Activated CD8-positive, alpha-beta memory T cell treated with anti-CD3 and anti-CD28 coated beads, Interleukin-2, amount 10 ng/mL, durations not matched to agents 7 days and 5 days (primary cell): ENCODE results near the gene COX4I2. TPM values are rescaled to one million over a fixed set of nuclear protein-coding genes. Genes with fewer than 3 reads are reported as not detected.
A peak's percentile ranks its signal among the peaks of the same experiment; 100 is the strongest.
"Not testable (repeated sequence)": the region's sequence is repeated elsewhere in the genome, so short reads cannot be mapped to it uniquely, and the experiment has no call there.

Source experiments
- ATAC-seq: fragments of 150-1000 bp; cut with Tn5 transposase; one replicate; pipeline ENCODE4 v1.10.0; 2021; ENCODE audit warnings: moderate library complexity
- CTCF ChIA-PET: fragments of 350-600 bp; sonication (Branson Sonifier 250); formaldehyde crosslinking; loops from one replicate; lab custom pipeline; 2021; ENCODE audit warnings: antibody characterized with exemption; lab: Charles Lee
- DNase-seq: peaks from one replicate; pipeline ENCODE4 v3.0.0-alpha.2; 2020
- H3K27ac Mint-ChIP-seq: one replicate; pipeline ENCODE4 v1.8.0; 2021; ENCODE audit warnings: mild to moderate bottlenecking, mixed read lengths
- H3K27me3 Mint-ChIP-seq: one replicate; pipeline ENCODE4 v1.8.0; 2021; ENCODE audit warnings: mixed read lengths
- H3K36me3 Mint-ChIP-seq: one replicate; pipeline ENCODE4 v1.8.0; 2021; ENCODE audit warnings: mild to moderate bottlenecking, mixed read lengths
- H3K4me1 Mint-ChIP-seq: one replicate; pipeline ENCODE4 v1.8.0; 2021; ENCODE audit warnings: mixed read lengths
- H3K4me3 Mint-ChIP-seq: one replicate; pipeline ENCODE4 v1.8.0; 2021; ENCODE audit warnings: mild to moderate bottlenecking, moderate library complexity, mixed read lengths
- H3K9me3 Mint-ChIP-seq: one replicate; pipeline ENCODE4 v1.8.0; 2022; ENCODE audit warnings: low read depth, mixed read lengths
- total RNA-seq, 2 experiments: library from RNA; stranded (reverse); gene quantifications; one replicate each; pipeline ENCODE4 v1.2.3, GENCODE V29; 2021

COX4I2 gene
- total RNA-seq, 2 experiments from 2014 or later: not detected

GRCh38 chr20:31665753-31666152 is 28.0 kb downstream of the COX4I2 start:
- DNase-seq: no peak
- H3K27me3 Mint-ChIP-seq: no peaks in the 10 kb centered on the region
- H3K36me3 Mint-ChIP-seq: peaks cover 33% of the 10 kb centered on the region
- CTCF ChIA-PET: interaction anchor here (2.4 to 25.0 kb wide), 2 partner anchors 10 to 49 kb away, joined by 17 to 685 read pairs; partner anchors contain the start of gene BCL2L1
- H3K9me3 Mint-ChIP-seq: no peaks in the 10 kb centered on the region
- peaks cover 77% of the 10 kb centered on the region for H3K4me1 Mint-ChIP-seq
- no peak overlapping the region for H3K4me3 Mint-ChIP-seq
- ATAC-seq: no peak
- H3K27ac Mint-ChIP-seq: peak overlapping the region; percentile 91

- Mint-ChIP-seq H3K36me3 (peaks cover 36% of the 10 kb centered on the region), H3K27ac (peak overlapping the region; percentile 91), H3K4me1 (peaks cover 79% of the 10 kb centered on the region), H3K27me3 (no peaks in the 10 kb centered on the region), H3K9me3 (no peaks in the 10 kb centered on the region), H3K4me3 (no peak overlapping the region)
- peak; percentile 85 for ATAC-seq
- CTCF ChIA-PET: interaction anchor here (1.2 to 25.0 kb wide), 3 partner anchors 33 to 53 kb away, joined by 3 to 685 read pairs (median 3); partner anchors contain the start of gene BCL2L1
- DNase-seq: peak; percentile 83
These were observed 28.7 kb downstream of the COX4I2 start for GRCh38 chr20:31666258-31667042.

- peaks cover 39% of the 10 kb centered on the region for H3K36me3 Mint-ChIP-seq
- peak overlapping the region; percentile 91 for H3K27ac Mint-ChIP-seq
- peaks cover 78% of the 10 kb centered on the region for H3K4me1 Mint-ChIP-seq
- H3K27me3 Mint-ChIP-seq: no peaks in the 10 kb centered on the region
- no peak for ATAC-seq
- CTCF ChIA-PET: interaction anchor here (1.2 to 25.0 kb wide), 4 partner anchors 31 to 55 kb away, joined by 3 to 685 read pairs (median 3); partner anchors contain the start of gene BCL2L1
- no peak overlapping the region for H3K4me3 Mint-ChIP-seq
- no peaks in the 10 kb centered on the region for H3K9me3 Mint-ChIP-seq
- no peak for DNase-seq
These were observed 29.9 kb downstream of the COX4I2 start for GRCh38 chr20:31667315-31668285.

DNA sequence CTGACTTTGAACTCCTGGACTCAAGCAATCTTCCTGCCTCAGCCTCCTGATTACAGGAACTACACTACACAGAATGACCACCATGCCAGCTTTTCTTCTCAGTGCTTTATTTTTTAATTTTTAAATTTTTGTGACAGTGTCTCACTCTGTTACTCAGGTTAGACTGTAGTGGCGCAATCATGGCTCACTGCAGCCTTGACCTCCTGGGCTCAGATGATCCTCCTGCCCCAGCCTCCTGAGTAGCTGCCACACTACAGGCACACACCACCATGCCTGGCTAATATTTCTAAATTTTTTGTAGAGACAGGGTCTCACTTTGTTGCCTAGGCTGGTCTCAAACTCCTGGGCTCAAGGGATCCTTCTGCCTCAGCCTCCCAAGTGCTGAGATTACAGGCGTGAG is 31.2 kb downstream of the COX4I2 start:
- H3K27me3 Mint-ChIP-seq, H3K4me3 Mint-ChIP-seq, ATAC-seq, DNase-seq, H3K9me3 Mint-ChIP-seq: not testable (repeated sequence)
- Mint-ChIP-seq H3K27ac (peak overlapping the region; percentile 70), H3K4me1 (peaks cover 85% of the 10 kb centered on the region), H3K36me3 (peaks cover 42% of the 10 kb centered on the region)
- CTCF ChIA-PET: interaction anchor here (1.4 to 25.0 kb wide), 3 partner anchors 8 to 56 kb away, joined by 3 to 685 read pairs (median 3); partner anchors contain the start of gene BCL2L1

DNA sequence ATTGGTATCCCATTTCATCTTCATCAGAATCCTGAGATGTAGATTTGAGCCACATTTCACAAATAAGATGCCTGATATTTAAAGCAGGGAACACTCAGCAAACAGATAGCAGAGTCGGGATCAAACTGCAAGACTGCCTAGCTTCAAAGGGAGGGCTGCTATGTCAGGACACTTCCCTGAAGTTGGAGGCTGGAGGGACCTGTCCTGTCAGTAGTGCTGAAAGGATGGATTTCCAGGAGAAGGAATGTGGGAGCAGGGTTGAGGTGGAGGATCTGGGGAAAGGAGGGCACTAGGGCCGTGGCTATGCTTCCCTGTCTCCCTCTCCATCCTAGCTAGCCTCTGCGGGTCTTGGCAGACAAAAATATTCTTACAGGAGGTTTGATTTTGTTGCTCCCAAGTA is 32.2 kb downstream of the COX4I2 start:
- no peak overlapping the region for H3K4me3 Mint-ChIP-seq
- CTCF ChIA-PET: interaction anchor here (0.9 to 25.0 kb wide), 3 partner anchors 9 to 45 kb away, joined by 3 to 685 read pairs (median 4); partner anchors contain the start of gene BCL2L1
- H3K36me3 Mint-ChIP-seq: peaks cover 40% of the 10 kb centered on the region
- no peaks in the 10 kb centered on the region for H3K9me3 Mint-ChIP-seq
- DNase-seq: no peak
- peaks cover 89% of the 10 kb centered on the region for H3K4me1 Mint-ChIP-seq
- H3K27ac Mint-ChIP-seq: peak overlapping the region; percentile 70
- no peak for ATAC-seq
- H3K27me3 Mint-ChIP-seq: no peaks in the 10 kb centered on the region

GRCh38 chr20:31670371-31671228 is 32.9 kb downstream of the COX4I2 start:
- no peak for DNase-seq
- no peak for ATAC-seq
- Mint-ChIP-seq H3K27ac (peak overlapping the region; percentile 38), H3K4me1 (peaks cover 90% of the 10 kb centered on the region), H3K36me3 (peaks cover 42% of the 10 kb centered on the region), H3K9me3 (no peaks in the 10 kb centered on the region), H3K4me3 (no peak overlapping the region), H3K27me3 (no peaks in the 10 kb centered on the region)
- CTCF ChIA-PET: interaction anchor here (1.6 to 25.0 kb wide), 3 partner anchors 10 to 53 kb away, joined by 8 to 685 read pairs (median 94); partner anchors contain the start of gene BCL2L1

DNA sequence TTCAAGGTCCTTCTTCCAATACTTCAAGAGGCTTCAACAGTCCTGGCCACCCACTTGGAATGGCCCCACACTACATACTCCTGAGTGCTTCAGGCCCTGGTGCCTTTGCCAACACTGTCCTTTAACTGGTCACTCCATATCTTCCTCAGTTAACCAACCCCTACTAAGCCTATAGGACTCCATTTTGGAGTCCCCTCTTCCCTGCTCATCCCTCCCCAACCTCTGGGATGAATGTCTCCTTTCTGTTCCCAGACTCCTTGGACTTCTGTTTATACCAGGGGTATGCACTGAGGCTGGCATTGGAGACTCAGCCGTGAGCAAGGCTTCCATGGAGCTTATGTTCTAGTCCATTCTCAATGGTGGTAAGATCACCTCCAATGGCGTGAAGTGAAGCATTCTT is 33.6 kb downstream of the COX4I2 start:
- DNase-seq (no peak), ATAC-seq (no peak)
- Mint-ChIP-seq H3K4me3 (no peak overlapping the region), H3K36me3 (peaks cover 39% of the 10 kb centered on the region), H3K4me1 (peaks cover 90% of the 10 kb centered on the region), H3K27me3 (no peaks in the 10 kb centered on the region), H3K27ac (peak overlapping the region; percentile 58), H3K9me3 (no peaks in the 10 kb centered on the region)
- CTCF ChIA-PET: interaction anchor here (0.6 to 8.1 kb wide), 3 partner anchors 11 to 53 kb away, joined by 5 to 94 read pairs (median 8); no protein-coding TSS in a partner anchor

DNA sequence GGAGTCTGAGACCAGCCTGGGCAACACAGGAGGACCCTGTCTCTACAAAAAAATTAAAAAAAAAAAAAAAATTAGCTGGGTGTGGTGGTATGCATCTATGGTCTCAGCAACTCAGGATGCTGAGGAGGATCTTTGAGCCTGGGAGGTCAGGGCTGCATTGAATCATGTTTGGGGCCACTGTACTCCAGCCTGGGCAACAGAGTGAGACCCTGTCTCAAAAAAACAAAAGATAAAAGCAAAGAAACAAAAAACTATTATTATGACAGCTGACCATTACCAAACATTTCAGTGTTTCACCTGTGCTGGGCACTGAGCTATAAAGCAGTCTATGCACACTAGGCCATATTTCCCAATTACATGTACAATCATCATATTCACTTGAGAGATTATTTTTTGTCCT is 35.7 kb downstream of the COX4I2 start:
- H3K4me3 Mint-ChIP-seq: no peak overlapping the region
- H3K27ac Mint-ChIP-seq: peak overlapping the region; percentile 97
- peaks cover 47% of the 10 kb centered on the region for H3K36me3 Mint-ChIP-seq
- H3K4me1 Mint-ChIP-seq: peaks cover 90% of the 10 kb centered on the region
- no peak for DNase-seq
- H3K27me3 Mint-ChIP-seq: no peaks in the 10 kb centered on the region
- no peak for ATAC-seq
- no peaks in the 10 kb centered on the region for H3K9me3 Mint-ChIP-seq
- CTCF ChIA-PET: interaction anchor here (1.2 to 8.1 kb wide), 4 partner anchors 13 to 49 kb away, joined by 3 to 94 read pairs (median 50); partner anchors contain the start of gene BCL2L1

DNA sequence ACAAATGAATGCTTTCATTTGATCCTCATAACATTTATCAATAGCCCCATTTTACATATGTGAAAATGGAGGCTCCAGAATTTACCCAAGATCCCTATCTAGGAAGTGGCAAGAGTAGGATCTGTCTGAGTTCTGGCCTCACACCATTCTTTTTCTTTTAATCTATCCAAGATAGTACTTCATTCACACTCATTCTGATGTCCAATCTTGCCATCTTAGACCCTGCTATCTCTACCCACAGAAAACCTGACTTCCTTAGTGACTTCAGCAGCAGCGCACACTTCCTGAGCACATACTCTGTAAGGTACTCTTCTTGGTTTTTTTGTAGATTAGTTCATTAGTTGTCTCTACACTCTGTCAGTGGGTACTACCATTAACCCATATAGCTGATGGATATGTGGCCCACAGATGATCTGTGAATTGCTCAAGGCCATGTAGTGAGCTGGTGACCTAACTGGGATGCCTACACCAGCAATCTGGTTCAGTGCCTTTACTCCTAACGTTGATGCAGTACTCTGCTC is 36.3 kb downstream of the COX4I2 start:
- Mint-ChIP-seq H3K4me3 (peak overlapping the region; percentile 57), H3K36me3 (peaks cover 50% of the 10 kb centered on the region), H3K27ac (peak overlapping the region; percentile 97), H3K4me1 (peaks cover 92% of the 10 kb centered on the region), H3K27me3 (no peaks in the 10 kb centered on the region), H3K9me3 (no peaks in the 10 kb centered on the region)
- CTCF ChIA-PET: interaction anchor here (1.0 to 8.1 kb wide), 6 partner anchors 10 to 49 kb away, joined by 3 to 94 read pairs (median 18); partner anchors contain the start of gene BCL2L1
- peak; percentile 31 for ATAC-seq
- DNase-seq: no peak

DNA sequence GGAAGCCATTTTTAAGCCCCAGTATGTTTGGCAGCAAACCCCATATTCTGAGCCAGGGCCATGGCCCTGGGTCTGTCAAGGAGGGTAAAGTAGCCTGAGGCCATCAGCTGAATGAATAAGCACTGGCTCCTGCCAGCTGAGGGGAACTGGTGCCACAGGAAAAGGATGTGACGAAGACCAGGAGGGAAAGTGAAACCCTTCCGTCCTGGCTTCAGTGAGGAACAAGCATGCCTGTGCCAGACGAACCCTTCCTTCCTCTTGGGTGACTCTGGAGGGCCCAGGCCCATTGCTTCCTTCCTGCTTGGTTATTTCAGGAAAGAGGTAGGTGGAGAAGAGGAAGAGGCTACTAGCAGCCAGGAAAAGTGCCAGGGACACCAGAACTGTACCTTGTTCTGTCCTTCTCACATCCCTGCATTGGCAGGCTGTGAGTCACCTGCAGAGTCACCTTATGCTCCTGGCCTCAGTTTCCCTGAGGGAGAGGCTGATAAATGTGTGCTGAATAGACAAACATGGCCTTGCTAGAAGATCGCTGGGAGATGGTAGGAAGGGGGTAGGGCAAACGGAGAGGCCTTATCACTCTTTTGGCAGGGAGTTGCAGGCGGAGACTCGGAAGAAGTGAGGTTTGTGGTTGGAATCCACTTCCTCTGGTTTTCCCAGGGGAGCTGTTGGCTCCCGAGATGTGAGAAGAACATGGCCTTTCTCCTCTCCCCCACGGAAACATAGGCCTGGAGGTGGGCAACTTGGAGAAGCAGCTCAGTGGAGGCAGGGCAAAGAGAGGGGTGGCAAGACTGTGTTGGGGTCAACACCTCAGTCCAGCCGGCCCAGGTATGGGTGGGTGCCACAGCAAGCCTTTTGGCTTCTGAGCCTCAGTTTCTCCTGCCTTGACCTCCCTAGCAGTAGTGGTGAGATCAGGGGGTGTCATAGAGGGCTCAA is 37.4 kb downstream of the COX4I2 start:
- H3K4me1 Mint-ChIP-seq: peaks cover 91% of the 10 kb centered on the region
- no peaks in the 10 kb centered on the region for H3K9me3 Mint-ChIP-seq
- peak overlapping the region; percentile 97 for H3K27ac Mint-ChIP-seq
- DNase-seq: peak; percentile 90
- CTCF ChIA-PET: interaction anchor here (0.8 to 8.1 kb wide), 11 partner anchors 9 to 71 kb away, joined by 3 to 94 read pairs (median 8); partner anchors contain the start of genes BCL2L1 and TPX2
- peaks cover 45% of the 10 kb centered on the region for H3K36me3 Mint-ChIP-seq
- H3K4me3 Mint-ChIP-seq: peak overlapping the region; percentile 85
- peak; percentile 70 for ATAC-seq
- no peaks in the 10 kb centered on the region for H3K27me3 Mint-ChIP-seq
